ENCODE measurements around the gene FNDC3A. TPM values are rescaled to one million over a fixed set of nuclear protein-coding genes. Genes with fewer than 3 reads are reported as not detected.
"Not testable (repeated sequence)": the region's sequence is repeated elsewhere in the genome, so short reads cannot be mapped to it uniquely, and the experiment has no call there.

Gene FNDC3A
- total RNA-seq, 1 experiment from 2014 or later: 13.2 TPM

DNA sequence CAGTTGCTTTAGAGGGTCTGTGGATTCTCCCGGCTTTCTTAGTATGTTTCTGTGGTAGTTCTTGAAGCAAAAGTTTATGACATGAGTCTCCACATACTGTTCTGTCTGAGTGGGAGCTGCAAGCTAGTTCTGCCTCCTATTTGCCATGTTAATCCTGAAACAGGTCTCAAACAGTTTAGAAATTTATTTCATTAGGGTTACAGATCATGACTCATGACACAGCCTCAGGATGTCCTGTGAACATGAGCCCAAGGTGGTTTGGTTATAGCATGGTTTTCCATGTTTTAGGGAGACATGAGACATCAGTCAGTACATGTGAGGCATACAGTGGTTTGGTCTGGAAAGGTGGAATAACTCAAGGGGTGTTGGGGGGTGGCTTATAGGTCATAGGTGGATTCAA is 77.5 kb downstream of the FNDC3A start:
- DNase-seq: no peak
- Histone ChIP-seq H3K36me3 (peaks cover 3% of the 10 kb centered on the region; the same call in 1 of the 2 replicates), H3K9me3 (peaks cover 4% of the 10 kb centered on the region), H3K27me3 (no peaks in the 10 kb centered on the region), H3K4me3 (no peak overlapping the region)

DNA sequence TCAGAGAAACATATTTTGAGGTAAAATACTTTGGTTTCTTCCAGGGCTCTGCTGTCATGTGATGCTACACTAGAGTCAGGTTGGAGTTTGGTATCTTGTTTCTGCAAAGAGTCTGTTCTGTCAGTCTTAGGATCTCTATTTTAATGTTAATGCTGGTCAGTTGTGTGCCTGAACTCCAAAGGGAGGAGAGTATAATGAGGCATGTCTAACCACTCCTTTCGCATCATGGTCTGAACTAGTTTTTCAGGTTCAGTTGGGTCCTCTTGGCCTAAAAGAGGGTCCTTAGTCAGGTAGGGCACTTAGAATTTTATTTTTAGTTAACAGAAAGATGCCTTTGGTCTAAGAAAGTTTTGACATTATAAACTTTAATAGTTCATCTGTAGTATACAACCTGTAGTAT is 78.2 kb downstream of the FNDC3A start:
- no peak for DNase-seq
- Histone ChIP-seq H3K27me3 (no peaks in the 10 kb centered on the region), H3K9me3 (peaks cover 4% of the 10 kb centered on the region), H3K36me3 (peaks cover 2% of the 10 kb centered on the region; the same call in 1 of the 2 replicates), H3K4me3 (no peak overlapping the region)

DNA sequence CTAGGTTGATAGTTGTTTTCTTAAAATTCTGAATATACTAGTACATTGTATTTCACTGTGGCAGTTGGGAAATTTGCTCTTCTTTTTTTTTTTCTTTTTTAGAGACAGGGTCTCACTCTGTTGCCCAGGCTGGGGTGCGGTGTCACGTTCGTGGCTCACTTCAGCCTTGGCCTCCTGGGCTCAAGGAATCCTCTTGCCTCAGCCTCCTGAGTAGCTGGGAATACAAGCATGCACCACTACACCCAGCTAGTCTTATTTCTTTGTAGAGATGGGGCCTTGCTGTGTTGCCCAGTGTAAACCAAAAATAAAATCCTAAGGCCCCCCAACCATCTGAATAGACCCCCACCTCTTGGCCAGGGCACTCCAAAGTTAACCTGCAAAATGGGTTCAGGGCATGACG is 79.3 kb downstream of the FNDC3A start:
- Histone ChIP-seq H3K4me3 (no peak overlapping the region), H3K36me3 (0 out of 2 replicates have a peak, but pooled peaks cover 2% of the 10 kb centered on the region), H3K9me3 (peaks cover 2% of the 10 kb centered on the region; the same call in 1 of the 2 replicates), H3K27me3 (no peaks in the 10 kb centered on the region)
- no peak for DNase-seq

DNA sequence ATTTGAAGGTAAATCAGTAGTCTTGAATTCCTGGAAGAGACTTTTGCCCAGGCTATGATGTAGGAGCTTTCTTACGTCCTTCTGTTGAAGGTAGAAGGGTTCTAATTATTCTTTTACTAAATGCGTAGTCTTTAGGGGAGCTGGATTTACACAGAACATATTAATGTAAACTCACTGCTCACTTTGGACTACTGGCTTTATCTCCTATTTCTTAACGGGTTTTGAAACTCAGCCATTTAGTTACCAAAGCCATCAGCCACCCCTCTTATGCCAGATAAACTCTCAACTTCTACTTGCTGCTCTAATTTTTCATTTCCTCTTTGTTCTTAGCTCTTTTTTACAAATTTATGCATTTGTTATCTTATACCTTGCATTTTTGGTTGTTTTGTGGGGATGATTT is 81.5 kb downstream of the FNDC3A start:
- no peak for DNase-seq
- H3K9me3 ChIP-seq: peaks cover 2% of the 10 kb centered on the region; the same call in 1 of the 2 replicates
- no peaks in the 10 kb centered on the region for H3K27me3 ChIP-seq
- H3K4me3 ChIP-seq: no peak overlapping the region
- 0 out of 2 replicates have a peak, but pooled peaks cover 2% of the 10 kb centered on the region for H3K36me3 ChIP-seq

DNA sequence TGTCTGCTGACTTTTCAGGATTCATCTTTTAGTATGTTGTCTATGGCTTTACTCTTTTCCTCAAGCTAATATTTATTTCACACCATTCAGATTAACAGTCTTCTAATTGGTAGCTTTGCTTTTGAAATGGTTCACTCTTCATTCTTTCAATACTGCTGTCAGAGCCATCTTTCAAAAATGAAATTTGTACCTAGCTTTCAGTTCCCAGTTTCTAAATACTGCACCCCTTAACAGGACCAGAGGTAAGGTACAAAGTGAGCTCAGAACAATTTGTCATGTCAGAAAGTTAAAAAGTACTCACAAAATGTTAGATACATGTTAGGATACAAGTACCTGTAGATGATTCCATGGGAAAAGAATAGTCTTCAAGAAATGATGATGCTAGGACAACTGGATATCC is 83.0 kb downstream of the FNDC3A start:
- no peak for DNase-seq

DNA sequence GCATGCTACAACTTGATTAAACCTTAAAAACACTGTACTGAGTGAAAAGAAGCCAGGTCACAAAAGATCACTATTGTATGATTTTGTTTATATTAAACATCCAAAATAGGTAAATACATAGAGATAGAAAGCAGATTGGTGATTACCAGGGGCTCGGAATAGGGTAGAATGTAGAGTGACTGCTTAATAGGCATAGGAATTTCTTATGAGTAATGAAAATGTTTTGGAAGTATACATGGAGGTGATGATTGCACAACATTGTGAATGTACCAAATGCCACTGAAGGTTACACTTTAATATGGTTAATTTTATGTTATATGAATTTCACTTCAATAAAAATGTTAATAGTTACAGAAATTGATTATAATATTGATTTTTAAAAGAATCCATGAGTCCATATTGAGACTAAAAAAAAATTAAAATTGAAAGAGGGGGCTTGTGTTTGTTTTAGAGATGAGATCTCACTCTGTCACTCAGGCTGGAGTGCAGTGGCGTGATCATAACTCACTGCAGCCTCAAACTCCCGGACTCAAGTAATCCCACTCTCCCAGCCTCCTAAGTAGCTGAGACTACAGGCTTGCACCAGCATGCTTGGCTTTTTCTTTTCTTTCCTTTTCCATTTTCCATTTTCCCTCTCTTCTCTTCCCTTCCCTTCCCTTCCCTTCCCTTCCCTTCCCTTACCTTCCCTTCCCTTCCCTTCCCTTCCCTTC is 85.1 kb downstream of the FNDC3A start:
- Histone ChIP-seq H3K4me3 (no peak overlapping the region), H3K36me3 (0 out of 2 replicates have a peak, but pooled peaks cover 2% of the 10 kb centered on the region), H3K9me3 (no peaks in the 10 kb centered on the region; the same call in 1 of the 2 replicates), H3K27me3 (no peaks in the 10 kb centered on the region)
- DNase-seq: no peak

More for the DNA sequence above, 83.0 kb downstream of the FNDC3A start:
- Histone ChIP-seq H3K36me3 (0 out of 2 replicates have a peak, but pooled peaks cover 2% of the 10 kb centered on the region), H3K4me3 (no peak overlapping the region), H3K9me3 (no peaks in the 10 kb centered on the region; the same call in 1 of the 2 replicates), H3K27me3 (no peaks in the 10 kb centered on the region)

DNA sequence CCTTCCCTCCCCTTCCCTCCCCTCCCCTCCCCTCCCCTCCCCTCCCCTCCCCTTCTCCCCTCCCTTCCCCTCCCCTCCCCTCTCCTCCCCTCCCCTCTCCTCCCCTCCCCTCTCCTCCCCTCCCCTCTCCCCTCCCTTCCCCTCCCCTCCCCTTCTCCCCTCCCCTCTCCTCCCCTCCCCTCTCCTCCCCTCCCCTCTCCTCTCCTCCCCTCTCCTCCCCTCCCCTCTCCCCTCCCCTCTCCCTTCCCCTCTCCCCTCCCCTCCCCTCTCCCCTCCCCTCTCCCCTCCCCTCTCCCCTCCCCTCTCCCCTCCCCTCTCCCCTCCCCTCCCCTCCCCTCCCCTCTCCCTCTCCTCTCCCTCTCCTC is 85.7 kb downstream of the FNDC3A start:
- H3K9me3 ChIP-seq, H3K4me3 ChIP-seq, H3K36me3 ChIP-seq, H3K27me3 ChIP-seq, DNase-seq: not testable (repeated sequence)

DNA sequence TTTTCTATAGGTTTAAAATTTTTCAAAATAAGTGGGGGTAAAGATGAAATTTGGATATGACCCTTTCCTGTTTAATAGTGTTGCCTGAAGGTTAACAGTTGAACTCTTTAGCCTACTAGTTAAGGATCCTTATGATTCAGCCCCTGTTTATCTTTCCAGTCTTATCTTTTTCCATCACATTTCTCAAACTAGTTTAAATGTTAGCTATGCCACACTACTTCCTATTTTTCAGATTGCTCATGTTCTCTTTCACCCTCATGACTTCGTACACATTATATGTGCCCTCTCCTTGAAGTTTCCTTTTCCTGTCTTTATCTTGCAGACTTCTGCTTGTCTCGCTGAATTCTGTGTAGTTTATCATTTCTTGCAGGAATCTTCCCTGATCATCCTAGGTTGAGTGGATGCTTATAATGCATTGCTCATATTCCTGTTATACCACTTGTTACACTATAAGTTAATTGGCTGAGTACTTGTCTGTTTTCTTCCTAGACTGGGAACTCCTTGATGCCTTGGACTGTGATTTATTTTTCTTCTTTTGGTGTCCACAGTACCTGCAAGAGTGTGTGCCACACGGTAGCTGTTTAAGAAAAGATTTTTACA is 86.7 kb downstream of the FNDC3A start:
- Histone ChIP-seq H3K4me3 (no peak overlapping the region), H3K36me3 (peaks cover 2% of the 10 kb centered on the region; the same call in 1 of the 2 replicates), H3K27me3 (no peaks in the 10 kb centered on the region), H3K9me3 (no peaks in the 10 kb centered on the region)
- no peak for DNase-seq

DNA sequence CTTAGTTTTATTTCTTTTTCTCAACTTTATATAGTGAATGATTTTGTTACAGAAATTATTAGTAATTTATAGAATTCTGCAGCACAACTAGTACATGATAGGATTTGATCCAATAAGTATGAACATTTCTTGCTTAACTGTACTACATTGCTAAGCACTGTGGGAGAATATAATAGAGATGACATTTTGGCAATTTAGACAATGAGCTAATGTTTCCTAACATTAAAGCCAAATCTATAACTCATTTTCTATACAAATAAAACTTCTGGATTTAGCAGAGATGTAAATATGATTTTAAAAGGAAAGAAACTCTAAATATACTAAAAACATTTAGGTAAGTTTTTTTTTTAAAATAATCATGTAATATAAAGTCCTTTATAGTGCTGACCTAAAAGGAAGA is 87.3 kb downstream of the FNDC3A start:
- peaks cover 2% of the 10 kb centered on the region; the same call in 1 of the 2 replicates for H3K36me3 ChIP-seq
- no peak overlapping the region for H3K4me3 ChIP-seq
- H3K27me3 ChIP-seq: no peaks in the 10 kb centered on the region
- H3K9me3 ChIP-seq: no peaks in the 10 kb centered on the region
- DNase-seq: no peak

DNA sequence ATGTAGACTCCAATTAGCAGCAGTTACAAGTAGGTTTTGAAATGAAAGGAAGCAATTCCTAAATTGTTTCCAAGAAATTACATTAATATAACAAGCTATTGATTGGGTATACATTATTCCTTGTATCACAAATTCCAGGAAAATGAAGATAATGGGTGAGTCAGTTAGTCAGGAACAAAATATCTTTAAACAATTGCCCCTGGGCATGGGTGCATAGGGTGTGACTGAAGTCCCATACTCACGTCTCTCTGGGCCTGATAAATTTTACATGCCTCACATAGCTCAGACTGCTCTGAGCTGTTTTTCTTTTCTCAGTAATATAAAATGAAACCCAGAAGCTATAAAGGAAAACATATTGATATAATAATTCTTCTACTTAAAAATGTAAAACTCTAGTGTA is 87.8 kb downstream of the FNDC3A start:
- Histone ChIP-seq H3K27me3 (no peaks in the 10 kb centered on the region), H3K36me3 (peaks cover 4% of the 10 kb centered on the region), H3K4me3 (no peak overlapping the region), H3K9me3 (no peaks in the 10 kb centered on the region)
- DNase-seq: peak; percentile 6

DNA sequence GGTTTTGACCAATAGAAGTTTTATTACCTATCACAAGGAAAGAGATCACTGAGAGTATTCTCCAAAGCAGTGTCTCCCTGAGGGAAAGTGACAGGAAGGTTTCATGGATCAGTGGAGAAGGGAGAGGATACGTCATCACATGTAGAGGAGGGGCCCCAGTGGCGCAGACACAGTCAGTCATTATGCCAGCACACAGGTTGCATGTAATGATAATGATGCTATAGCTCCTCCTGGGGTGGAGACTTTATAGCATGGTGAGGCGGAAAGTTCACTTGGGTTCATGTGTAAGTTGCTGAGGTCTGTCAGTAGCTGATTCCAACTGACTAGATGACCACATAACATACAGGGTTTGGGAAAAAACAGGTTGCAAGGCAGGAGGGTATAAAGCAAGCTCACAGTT is 88.8 kb downstream of the FNDC3A start:
- no peak for DNase-seq
- H3K9me3 ChIP-seq: no peaks in the 10 kb centered on the region

DNA sequence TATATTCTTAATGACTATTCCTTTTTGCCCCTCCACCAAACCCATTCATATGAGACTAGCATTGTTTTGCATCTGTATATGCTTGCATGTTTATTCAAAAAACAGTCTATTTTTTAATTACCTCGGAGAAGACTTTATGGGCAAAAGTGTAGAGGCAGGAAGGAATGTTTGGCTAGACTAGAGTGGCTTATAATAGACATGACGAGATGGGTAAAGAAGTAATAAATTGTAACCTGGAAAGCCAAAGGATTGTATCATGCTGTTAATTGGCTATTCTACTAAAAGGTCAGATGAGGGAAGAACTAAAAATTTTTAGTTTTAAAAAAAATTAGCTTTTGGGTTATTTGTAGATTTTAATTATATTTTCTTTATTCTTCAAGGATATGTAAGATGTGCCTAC is 91.1 kb downstream of the FNDC3A start:
- Histone ChIP-seq H3K27me3 (no peaks in the 10 kb centered on the region), H3K36me3 (peaks cover 8% of the 10 kb centered on the region), H3K4me3 (no peak overlapping the region), H3K9me3 (no peaks in the 10 kb centered on the region)
- no peak for DNase-seq

More for the DNA sequence above, 88.8 kb downstream of the FNDC3A start:
- Histone ChIP-seq H3K4me3 (no peak overlapping the region), H3K27me3 (no peaks in the 10 kb centered on the region), H3K36me3 (peaks cover 8% of the 10 kb centered on the region)

DNA sequence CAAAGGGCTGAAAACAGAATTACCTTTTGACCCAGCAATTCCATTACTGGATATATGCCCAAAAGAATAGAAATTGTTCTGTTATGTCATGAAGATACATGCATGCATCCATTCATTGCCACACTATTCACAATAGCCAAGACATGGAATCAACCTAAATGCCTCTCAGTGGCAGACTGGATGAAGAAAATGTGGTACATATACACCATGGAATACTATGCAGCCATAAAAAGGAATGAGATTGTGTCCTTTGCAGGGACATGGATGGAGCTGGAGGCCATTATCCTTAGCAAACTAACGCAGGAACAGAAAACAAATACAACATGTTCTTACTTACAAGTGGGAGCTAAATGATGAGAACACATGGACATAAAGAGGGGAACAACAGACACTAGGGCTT is 92.8 kb downstream of the FNDC3A start:
- DNase-seq, H3K4me3 ChIP-seq: not testable (repeated sequence)

DNA sequence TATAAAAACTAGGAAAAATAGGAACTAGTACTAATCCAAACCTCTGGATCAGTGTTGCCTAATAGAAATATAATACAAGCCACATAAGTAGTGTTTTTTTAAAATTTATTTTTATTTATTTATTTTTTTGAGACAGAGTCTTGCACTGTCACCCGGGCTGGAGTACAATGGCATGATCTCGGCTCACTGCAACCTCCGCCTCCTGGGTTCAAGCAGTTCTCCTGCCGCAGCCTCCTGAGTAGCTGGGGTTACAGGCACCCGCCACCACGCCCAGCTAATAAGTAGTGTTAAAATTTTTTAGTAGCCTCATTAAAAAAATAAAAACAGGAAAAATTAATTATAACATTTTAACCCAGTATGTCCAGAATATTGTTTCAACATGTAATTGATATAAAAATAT is 94.3 kb downstream of the FNDC3A start:
- H3K36me3 ChIP-seq, H3K27me3 ChIP-seq, H3K9me3 ChIP-seq, DNase-seq, H3K4me3 ChIP-seq: not testable (repeated sequence)

More for the DNA sequence above, 92.8 kb downstream of the FNDC3A start:
- H3K36me3 ChIP-seq, H3K27me3 ChIP-seq, H3K9me3 ChIP-seq: not testable (repeated sequence)

DNA sequence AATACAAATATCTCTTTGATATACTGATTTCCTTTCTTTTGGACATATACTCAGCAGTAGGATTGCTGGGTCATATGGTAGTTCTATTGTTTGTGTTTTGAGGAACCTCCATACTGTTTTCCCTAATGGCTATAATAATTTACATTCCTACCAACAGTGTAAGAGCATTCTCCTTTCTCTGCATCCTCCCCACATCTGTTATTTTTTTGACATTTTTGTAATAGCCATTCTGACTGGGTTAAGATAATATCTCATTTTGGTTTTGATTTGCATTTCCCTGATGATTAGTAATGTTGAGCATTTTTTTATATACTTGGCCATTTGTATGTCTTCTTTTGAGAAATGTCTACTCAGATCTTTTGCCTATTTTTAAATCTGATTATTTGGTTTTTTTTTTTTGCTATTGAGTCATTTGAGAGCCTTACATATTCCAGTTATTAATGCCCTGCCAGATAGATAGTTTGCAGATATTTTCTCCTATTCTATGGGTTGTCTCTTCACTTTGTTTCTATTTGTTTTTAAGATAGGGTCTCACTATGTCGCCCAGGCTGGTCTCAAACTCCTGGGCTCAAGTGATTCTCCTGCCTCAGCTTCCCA is 95.7 kb downstream of the FNDC3A start:
- H3K9me3 ChIP-seq: no peaks in the 10 kb centered on the region
- peaks cover 8% of the 10 kb centered on the region for H3K36me3 ChIP-seq
- H3K27me3 ChIP-seq: no peaks in the 10 kb centered on the region
- no peak overlapping the region for H3K4me3 ChIP-seq
- DNase-seq: no peak

DNA sequence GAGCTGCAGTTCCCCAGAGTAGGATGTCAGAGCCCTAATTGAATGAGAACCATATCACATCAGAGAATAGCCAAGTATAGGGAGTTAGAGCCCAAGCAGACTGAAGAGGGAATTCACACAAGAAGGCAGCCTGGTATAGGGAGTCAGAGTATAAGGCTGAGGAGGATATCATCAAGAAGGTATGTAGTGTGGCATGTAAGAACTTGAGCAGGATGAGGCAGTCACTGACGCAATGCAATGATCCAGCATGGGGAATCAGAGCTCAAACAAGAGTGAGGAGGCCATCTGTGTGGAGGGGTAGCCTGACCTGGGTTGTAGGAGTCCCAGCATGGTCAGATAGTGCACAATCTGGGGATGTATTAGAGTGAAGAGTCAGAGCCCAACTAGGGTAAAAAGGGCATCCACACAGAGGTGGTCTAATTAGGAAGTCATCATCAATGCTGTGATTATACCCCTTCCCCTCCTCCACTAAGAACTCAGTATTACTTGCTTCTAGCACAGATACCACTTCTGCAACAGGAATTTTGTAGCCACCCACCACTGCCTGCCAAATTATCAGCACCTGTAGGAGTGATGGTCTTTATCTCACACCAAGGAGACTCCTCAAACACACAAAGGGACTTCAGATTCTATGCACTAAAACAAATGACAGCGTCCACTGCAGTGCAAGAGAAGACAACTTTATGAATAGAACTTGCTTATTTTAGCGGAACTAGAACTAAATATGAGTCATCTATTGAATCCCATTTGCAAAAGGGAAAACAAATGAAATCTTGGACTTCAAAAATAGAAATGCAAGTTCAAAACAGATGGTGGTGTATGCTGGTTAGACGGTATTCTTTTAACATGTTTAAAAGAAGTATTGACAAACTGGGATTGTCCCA is 107.2 kb downstream of the FNDC3A start:
- no peak for DNase-seq
- Histone ChIP-seq H3K4me3 (no peak overlapping the region), H3K9me3 (no peaks in the 10 kb centered on the region), H3K36me3 (no peaks in the 10 kb centered on the region), H3K27me3 (no peaks in the 10 kb centered on the region)

DNA sequence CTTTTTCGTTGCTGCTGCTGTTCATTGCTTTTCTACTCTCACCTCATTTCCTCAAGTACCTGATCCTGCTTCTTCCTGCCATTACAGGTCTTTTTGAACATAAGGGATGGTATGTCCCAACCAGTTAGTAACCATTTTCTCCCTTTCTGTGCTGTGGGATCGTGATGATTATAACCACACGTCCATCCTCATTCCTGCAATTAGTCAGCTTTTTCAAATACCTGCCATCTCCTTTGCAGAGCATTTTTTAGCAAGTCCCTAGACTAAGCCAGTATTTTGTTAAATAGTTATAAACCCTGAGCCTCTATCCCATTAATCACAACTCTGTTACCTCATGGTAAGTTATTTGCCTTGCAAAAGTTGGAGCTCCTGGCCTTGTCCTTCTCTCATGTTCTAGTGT is 109.2 kb downstream of the FNDC3A start:
- Histone ChIP-seq H3K36me3 (no peaks in the 10 kb centered on the region), H3K4me3 (no peak overlapping the region), H3K9me3 (no peaks in the 10 kb centered on the region), H3K27me3 (no peaks in the 10 kb centered on the region)
- DNase-seq: no peak
